ENCODE data around the gene KRTAP5-1.

GRCh38 chr11:1592628-1593027 lies 7.5 kb upstream of the KRTAP5-1 start:
- no peak for TF ChIP-seq POLR2A (IDR thresholded peaks at IDR 0.05)
- TF ChIP-seq CTCF (IDR thresholded peaks at IDR 0.05), result no peak
- TF ChIP-seq POLR2AphosphoS5 (IDR thresholded peaks at IDR 0.05), result no peak
- no peak for TF ChIP-seq EP300 (IDR thresholded peaks at IDR 0.05)

Measured in stomach (tissue), 4 donors.